Mesenchymal stem cell (in vitro differentiated cells and primary cell): ENCODE results near the gene ASH1L.
"Not testable (repeated sequence)": the region's sequence is repeated elsewhere in the genome, so short reads cannot be mapped to it uniquely, and the experiment has no call there.

Experiments
- DNase-seq: peaks from one replicate; pipeline ENCODE4 v3.0.0-alpha.2; 2013
- H2AFZ ChIP-seq: one replicate; pipeline ENCODE4 v1.6.1; 2013; ENCODE audit warnings: low read depth, mild to moderate bottlenecking, control low read depth, inconsistent platforms, low read length, moderate library complexity
- H2AK5ac ChIP-seq: 2 replicates; pipeline ENCODE4 v1.6.1; 2013; ENCODE audit warnings: low read length, moderate library complexity, mild to moderate bottlenecking, inconsistent platforms; ENCODE audit not compliant: severe bottlenecking
- H2BK120ac ChIP-seq: one replicate; pipeline ENCODE4 v1.6.1; 2013; ENCODE audit warnings: low read depth, mild to moderate bottlenecking, inconsistent platforms, low read length, moderate library complexity
- H2BK12ac ChIP-seq, 2 experiments: one replicate each; pipeline ENCODE4 v1.6.1; 2013; ENCODE audit warnings: inconsistent platforms in 2 of 2, low read length in 2 of 2, mild to moderate bottlenecking in 2 of 2, moderate library complexity in 2 of 2, control low read depth in 1 of 2
- H2BK15ac ChIP-seq: one replicate; pipeline ENCODE4 v1.6.1; 2013; ENCODE audit warnings: mild to moderate bottlenecking, low read depth, inconsistent platforms; ENCODE audit not compliant: poor library complexity, severe bottlenecking
- H2BK5ac ChIP-seq: 2 replicates; pipeline ENCODE4 v1.6.1; 2013; ENCODE audit warnings: low read depth, mild to moderate bottlenecking, low read length, control low read depth, inconsistent platforms; ENCODE audit not compliant: poor library complexity, severe bottlenecking
- H3K14ac ChIP-seq, 2 experiments: one replicate each; pipeline ENCODE4 v1.6.1; 2013; ENCODE audit warnings: inconsistent platforms in 2 of 2, low read length in 2 of 2, control low read depth in 1 of 2, mild to moderate bottlenecking in 1 of 2, moderate library complexity in 1 of 2
- H3K18ac ChIP-seq, 2 experiments: one replicate each; pipeline ENCODE4 v1.6.1; 2013; ENCODE audit warnings: inconsistent platforms in 2 of 2, low read length in 2 of 2, control low read depth in 1 of 2, low read depth in 1 of 2, mild to moderate bottlenecking in 1 of 2
- H3K23ac ChIP-seq, 2 experiments: one replicate each; pipeline ENCODE4 v1.6.1; 2013; ENCODE audit warnings: inconsistent platforms in 2 of 2, low read length in 2 of 2, mild to moderate bottlenecking in 2 of 2, moderate library complexity in 2 of 2, control low read depth in 1 of 2
- H3K27ac ChIP-seq: 2 replicates; pipeline ENCODE4 v1.5.1; 2013; ENCODE audit warnings: mild to moderate bottlenecking, moderate library complexity, low read length, control low read depth, inconsistent platforms; ENCODE audit not compliant: poor library complexity, severe bottlenecking
- H3K27me3 ChIP-seq, 2 experiments: 2 replicates each; pipeline versions ENCODE4 v1.6.1 to v1.7.0; 2013; ENCODE audit warnings: low read length in 2 of 2, mild to moderate bottlenecking in 2 of 2, moderate library complexity in 2 of 2, control low read depth in 1 of 2, inconsistent platforms in 1 of 2; ENCODE audit not compliant: control insufficient read depth in 1 of 2, insufficient read depth in 1 of 2
- H3K36me3 ChIP-seq, 2 experiments: 2 replicates each; pipeline versions ENCODE4 v1.6.1 to v1.7.0; 2013; ENCODE audit warnings: low read length in 2 of 2, control low read depth in 1 of 2, inconsistent platforms in 1 of 2, low read depth in 1 of 2, mild to moderate bottlenecking in 1 of 2; ENCODE audit not compliant: insufficient read depth in 2 of 2, control insufficient read depth in 1 of 2
- H3K4ac ChIP-seq, 2 experiments: one replicate each; pipeline ENCODE4 v1.6.1; 2013; ENCODE audit warnings: inconsistent platforms in 2 of 2, low read length in 2 of 2, mild to moderate bottlenecking in 2 of 2, moderate library complexity in 2 of 2, control low read depth in 1 of 2, low read depth in 1 of 2
- H3K4me1 ChIP-seq: 2 replicates; pipeline ENCODE4 v1.6.1; 2013; ENCODE audit warnings: low read depth, low read length, control low read depth; ENCODE audit not compliant: control insufficient read depth, insufficient read depth
- H3K4me2 ChIP-seq: 2 replicates; pipeline ENCODE4 v1.6.1; 2013; ENCODE audit warnings: low read length, mild to moderate bottlenecking, inconsistent platforms; ENCODE audit not compliant: poor library complexity, severe bottlenecking
- H3K4me3 ChIP-seq, 2 experiments: 2 replicates each; pipeline versions ENCODE4 v1.5.1 to v1.7.0; 2013; ENCODE audit warnings: low read length in 2 of 2, mild to moderate bottlenecking in 2 of 2, control low read depth in 1 of 2, low read depth in 1 of 2; ENCODE audit not compliant: insufficient read depth in 1 of 2
- H3K79me1 ChIP-seq: replicated peaks from 2 replicates; pipeline ENCODE4 v1.6.1; 2013; ENCODE audit warnings: mild to moderate bottlenecking, control low read depth, low read length, inconsistent platforms; ENCODE audit not compliant: poor library complexity, severe bottlenecking
- H3K9ac ChIP-seq: 2 replicates; pipeline ENCODE4 v1.7.0; 2013; ENCODE audit warnings: mild to moderate bottlenecking, low read length, moderate library complexity
- H3K9me3 ChIP-seq: 2 replicates; pipeline ENCODE4 v1.7.0; 2013; ENCODE audit warnings: mild to moderate bottlenecking, low read length; ENCODE audit not compliant: control insufficient read depth
- H4K8ac ChIP-seq: one replicate; pipeline ENCODE4 v1.6.1; 2013; ENCODE audit warnings: inconsistent platforms, mild to moderate bottlenecking, low read length, moderate library complexity
- H4K91ac ChIP-seq: one replicate; pipeline ENCODE4 v1.6.1; 2013; ENCODE audit warnings: mild to moderate bottlenecking, low read length, inconsistent platforms
- WGBS: methylation state at CpG from one replicate; pipeline ENCODE4 v1.1.7; 2013; ENCODE audit warnings: mixed read lengths; 5-methylcytosine and 5-hydroxymethylcytosine counted together

The ASH1L gene

GRCh38 chr1:155589282-155589681 lies 26.7 kb upstream of the ASH1L start:
- DNase-seq, H3K4me1 ChIP-seq: not testable (repeated sequence)

GRCh38 chr1:155583846-155584245 lies 21.2 kb upstream of the ASH1L start:
- not testable (repeated sequence) for H3K36me3 ChIP-seq, H3K9ac ChIP-seq, H2AK5ac ChIP-seq, H2BK12ac ChIP-seq, H3K4me3 ChIP-seq, DNase-seq, H2BK120ac ChIP-seq, H3K27me3 ChIP-seq, H2BK15ac ChIP-seq, H3K9me3 ChIP-seq, H4K91ac ChIP-seq, H2BK5ac ChIP-seq, H3K14ac ChIP-seq, H3K4ac ChIP-seq, H3K23ac ChIP-seq, H2AFZ ChIP-seq, H3K27ac ChIP-seq, H3K18ac ChIP-seq, H3K4me1 ChIP-seq, H4K8ac ChIP-seq, H3K4me2 ChIP-seq
- WGBS: 100% methylated on average over 5 of the region's 6 CpGs
- H3K79me1 ChIP-seq: peaks cover 10% of the 10 kb centered on the region

More at GRCh38 chr1:155589282-155589681, 26.7 kb upstream of the ASH1L start:
- H2BK5ac ChIP-seq, H3K9ac ChIP-seq, H3K36me3 ChIP-seq, H3K14ac ChIP-seq, H4K8ac ChIP-seq, H3K4me3 ChIP-seq, H3K23ac ChIP-seq, H2BK120ac ChIP-seq, H2AFZ ChIP-seq, H2BK12ac ChIP-seq, H4K91ac ChIP-seq, H3K9me3 ChIP-seq, H3K18ac ChIP-seq, H3K4ac ChIP-seq, H3K4me2 ChIP-seq, H2BK15ac ChIP-seq, H2AK5ac ChIP-seq, H3K27ac ChIP-seq, H3K79me1 ChIP-seq, H3K27me3 ChIP-seq: not testable (repeated sequence)
- WGBS: no CpG with 5 or more reads among the region's 3 CpGs

- H3K4me3 ChIP-seq, H2AK5ac ChIP-seq, H3K4me2 ChIP-seq, H3K36me3 ChIP-seq, H2AFZ ChIP-seq, H3K18ac ChIP-seq, H3K23ac ChIP-seq, H3K27ac ChIP-seq, H2BK12ac ChIP-seq, H3K14ac ChIP-seq, H3K4me1 ChIP-seq, H3K9me3 ChIP-seq, H2BK5ac ChIP-seq, H4K8ac ChIP-seq, H4K91ac ChIP-seq, H2BK120ac ChIP-seq, H3K4ac ChIP-seq, DNase-seq, H3K9ac ChIP-seq, H2BK15ac ChIP-seq, H3K27me3 ChIP-seq: not testable (repeated sequence)
- 99% methylated on average over 6 of the region's 6 CpGs for WGBS
- H3K79me1 ChIP-seq: peaks cover 23% of the 10 kb centered on the region
Observed at GRCh38 chr1:155575608-155576007, 13.0 kb upstream of the ASH1L start.

GRCh38 chr1:155574077-155574476 lies 11.5 kb upstream of the ASH1L start:
- Histone ChIP-seq H3K14ac (no peak overlapping the region), H3K27me3 (no peaks in the 10 kb centered on the region), H2BK12ac (no peak overlapping the region), H2AK5ac (no peak overlapping the region), H2BK5ac (no peak overlapping the region), H3K4ac (no peak overlapping the region), H3K9ac (no peak overlapping the region), H3K4me1 (peaks cover 2% of the 10 kb centered on the region), H3K9me3 (no peaks in the 10 kb centered on the region), H4K91ac (no peak overlapping the region), H4K8ac (no peak overlapping the region), H3K23ac (no peak overlapping the region), H3K18ac (no peak overlapping the region), H3K4me3 (no peak overlapping the region), H2AFZ (no peak overlapping the region), H3K4me2 (no peak overlapping the region), H3K79me1 (peaks cover 17% of the 10 kb centered on the region), H2BK120ac (no peak overlapping the region), H2BK15ac (no peak overlapping the region), H3K36me3 (peaks cover 0 to 10% of the 10 kb centered on the region in 2 experiments), H3K27ac (no peak overlapping the region)
- no peak for DNase-seq
- WGBS: 94% methylated on average over 2 of the region's 3 CpGs
